Peyer's patch (tissue), 4 donors: ENCODE results near the gene ERICH6. TPM values are rescaled to one million over a fixed set of nuclear protein-coding genes. Genes with fewer than 3 reads are reported as not detected.
A peak's percentile ranks its signal among the peaks of the same experiment; 100 is the strongest.

Experiments
- DNase-seq, 3 donors: peaks; one replicate each; pipeline ENCODE4 v3.0.0-alpha.2; 2017 to 2019
- H3K27ac ChIP-seq, 4 donors: fragments of 200-600 bp; sonication (generic); one replicate each; pipeline ENCODE4 v1.5.1; 2016 to 2019
- H3K27me3 ChIP-seq, 2 donors: fragments of 200-600 bp; sonication (generic); one replicate each; pipeline ENCODE4 v1.5.1; 2019
- H3K36me3 ChIP-seq, 3 donors: fragments of 200-600 bp; sonication (generic); one replicate each; pipeline ENCODE4 v1.5.1; 2016 to 2019
- H3K4me1 ChIP-seq, 4 donors: fragments of 200-600 bp; sonication (generic); one replicate each; pipeline ENCODE4 v1.5.1; 2016 to 2019
- H3K4me3 ChIP-seq, 4 donors: fragments of 200-600 bp; sonication (generic); 1 replicate in 3 of 4; 2 replicates in 1 of 4; pipeline ENCODE4 v1.5.1; 2016 to 2019; ENCODE audit warnings: mild to moderate bottlenecking in 1 of 4
- H3K9me3 ChIP-seq, 4 donors: fragments of 200-600 bp; sonication (generic); one replicate each; pipeline ENCODE4 v1.5.1; 2016 to 2019; ENCODE audit warnings: mild to moderate bottlenecking in 1 of 4
- POLR2A ChIP-seq, 2 donors: fragments of 450-650 bp; IDR thresholded peaks; one replicate each; pipeline ENCODE4 v1.5.1; 2017; ENCODE audit warnings: antibody characterized with exemption in 2 of 2, mild to moderate bottlenecking in 2 of 2, moderate library complexity in 2 of 2
- total RNA-seq, 4 donors: library from RNA; depleted of rRNA; stranded (reverse); fragments of >200 nt; gene quantifications; one replicate each; pipeline ENCODE4 v1.1.0, GENCODE V29; 2016
- TF ChIP-seq, protein P1 (sequence below), 6 experiments: fragments of 450-650 bp in 4 of 6; fragments of 200-600 bp in 2 of 6; sonication (generic) in 1 of 6; IDR thresholded peaks; one replicate each; pipeline ENCODE4 v1.5.1; 2017 to 2019; ENCODE audit warnings: antibody characterized with exemption in 6 of 6, mild to moderate bottlenecking in 3 of 6, moderate library complexity in 1 of 6

Gene ERICH6
- total RNA-seq: not detected

GRCh38 chr3:150703756-150704344 is at the start of gene ERICH6:
TSS of gene ERICH6 (minus strand) at chr3:150703920. CDS start at chr3:150703898, 22 bp downstream.
- Histone ChIP-seq H3K4me1 (peaks cover 0 to 4% (median 2%) of the 10 kb centered on the region in 4 donors), H3K36me3 (no peaks in the 10 kb centered on the region), H3K4me3 (peak within 1 kb of the TSS; percentile 49 to 74 (median 64)), H3K27ac (peak within 1 kb of the TSS; percentile 76 to 85 (median 81)), H3K9me3 (no peaks in the 10 kb centered on the region), H3K27me3 (no peaks in the 10 kb centered on the region)
- peak; percentile 85 to 95 (median 92) for DNase-seq
- no peak for TF ChIP-seq POLR2A (IDR thresholded peaks at IDR 0.05)
- TF ChIP-seq, protein P1, sequence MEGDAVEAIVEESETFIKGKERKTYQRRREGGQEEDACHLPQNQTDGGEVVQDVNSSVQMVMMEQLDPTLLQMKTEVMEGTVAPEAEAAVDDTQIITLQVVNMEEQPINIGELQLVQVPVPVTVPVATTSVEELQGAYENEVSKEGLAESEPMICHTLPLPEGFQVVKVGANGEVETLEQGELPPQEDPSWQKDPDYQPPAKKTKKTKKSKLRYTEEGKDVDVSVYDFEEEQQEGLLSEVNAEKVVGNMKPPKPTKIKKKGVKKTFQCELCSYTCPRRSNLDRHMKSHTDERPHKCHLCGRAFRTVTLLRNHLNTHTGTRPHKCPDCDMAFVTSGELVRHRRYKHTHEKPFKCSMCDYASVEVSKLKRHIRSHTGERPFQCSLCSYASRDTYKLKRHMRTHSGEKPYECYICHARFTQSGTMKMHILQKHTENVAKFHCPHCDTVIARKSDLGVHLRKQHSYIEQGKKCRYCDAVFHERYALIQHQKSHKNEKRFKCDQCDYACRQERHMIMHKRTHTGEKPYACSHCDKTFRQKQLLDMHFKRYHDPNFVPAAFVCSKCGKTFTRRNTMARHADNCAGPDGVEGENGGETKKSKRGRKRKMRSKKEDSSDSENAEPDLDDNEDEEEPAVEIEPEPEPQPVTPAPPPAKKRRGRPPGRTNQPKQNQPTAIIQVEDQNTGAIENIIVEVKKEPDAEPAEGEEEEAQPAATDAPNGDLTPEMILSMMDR (IDR thresholded peaks at IDR 0.05): peak in 4 of 6 experiments; percentile 26 to 44 (median 34)

DNA sequence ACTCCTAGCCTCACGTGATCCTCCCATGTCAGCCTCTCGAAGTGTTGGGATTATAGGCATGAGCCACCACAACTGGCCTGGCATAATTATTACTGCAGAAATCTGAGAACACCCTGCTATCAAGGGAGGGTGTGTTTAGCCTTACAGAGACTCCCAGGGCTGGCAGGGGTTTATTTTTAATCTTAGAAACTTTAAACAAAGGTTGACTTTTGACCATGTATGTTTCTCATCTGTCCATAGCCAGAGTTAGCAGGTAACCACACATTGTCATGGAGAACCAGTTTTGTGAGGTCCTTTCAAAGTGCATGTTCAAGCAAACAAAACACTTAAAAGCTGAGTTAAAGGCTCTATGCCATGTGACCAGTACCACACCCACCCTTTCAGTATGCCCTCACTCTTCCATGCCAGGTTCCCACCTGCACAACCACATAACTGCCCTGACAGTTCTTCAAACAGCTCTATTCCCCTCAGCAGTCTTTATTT is 48.1 kb upstream of the ERICH6 start:
- Histone ChIP-seq H3K36me3 (no peaks in the 10 kb centered on the region), H3K27me3 (no peaks in the 10 kb centered on the region), H3K4me1 (peaks cover 0 to 68% (median 1%) of the 10 kb centered on the region in 4 donors), H3K27ac (peak overlapping the region in 2 of 4 donors; percentile 55 to 76), H3K9me3 (no peaks in the 10 kb centered on the region), H3K4me3 (no peak overlapping the region)
- TF ChIP-seq POLR2A (IDR thresholded peaks at IDR 0.05): no peak
- TF ChIP-seq, protein P1 (IDR thresholded peaks at IDR 0.05): no peak
- DNase-seq: no peak

GRCh38 chr3:150749255-150749654 is 45.5 kb upstream of the ERICH6 start:
- Histone ChIP-seq H3K36me3 (no peaks in the 10 kb centered on the region), H3K4me1 (peaks cover 0 to 75% (median 1%) of the 10 kb centered on the region in 4 donors), H3K27me3 (no peaks in the 10 kb centered on the region), H3K27ac (no peak overlapping the region), H3K9me3 (no peaks in the 10 kb centered on the region), H3K4me3 (no peak overlapping the region)
- no peak for DNase-seq
- TF ChIP-seq, protein P1 (IDR thresholded peaks at IDR 0.05): no peak
- TF ChIP-seq POLR2A (IDR thresholded peaks at IDR 0.05): no peak

- Histone ChIP-seq H3K9me3 (no peaks in the 10 kb centered on the region), H3K4me3 (no peak overlapping the region), H3K4me1 (peaks cover 0 to 81% (median 1%) of the 10 kb centered on the region in 4 donors), H3K36me3 (no peaks in the 10 kb centered on the region), H3K27me3 (no peaks in the 10 kb centered on the region), H3K27ac (no peak overlapping the region)
- DNase-seq: no peak
- TF ChIP-seq, protein P1 (IDR thresholded peaks at IDR 0.05): no peak
- no peak for TF ChIP-seq POLR2A (IDR thresholded peaks at IDR 0.05)
Observed at GRCh38 chr3:150748684-150749047, 44.9 kb upstream of the ERICH6 start.

GRCh38 chr3:150747886-150748683 is 44.4 kb upstream of the ERICH6 start:
- no peak for TF ChIP-seq POLR2A (IDR thresholded peaks at IDR 0.05)
- TF ChIP-seq, protein P1 (IDR thresholded peaks at IDR 0.05): no peak
- no peak overlapping the region for H3K27ac ChIP-seq
- H3K4me3 ChIP-seq: no peak overlapping the region
- DNase-seq: no peak
- no peaks in the 10 kb centered on the region for H3K27me3 ChIP-seq
- H3K9me3 ChIP-seq: no peaks in the 10 kb centered on the region
- no peaks in the 10 kb centered on the region for H3K36me3 ChIP-seq
- H3K4me1 ChIP-seq: peaks cover 0 to 85% (median 1%) of the 10 kb centered on the region in 4 donors
